ENCODE measurements around the gene PARL. TPM values are rescaled to one million over a fixed set of nuclear protein-coding genes. Genes with fewer than 3 reads are reported as not detected.
A peak's percentile ranks its signal among the peaks of the same experiment; 100 is the strongest.

PARL gene
- total RNA-seq, 2 donors from 2014 or later, result 31.5 to 44.3 TPM

DNA sequence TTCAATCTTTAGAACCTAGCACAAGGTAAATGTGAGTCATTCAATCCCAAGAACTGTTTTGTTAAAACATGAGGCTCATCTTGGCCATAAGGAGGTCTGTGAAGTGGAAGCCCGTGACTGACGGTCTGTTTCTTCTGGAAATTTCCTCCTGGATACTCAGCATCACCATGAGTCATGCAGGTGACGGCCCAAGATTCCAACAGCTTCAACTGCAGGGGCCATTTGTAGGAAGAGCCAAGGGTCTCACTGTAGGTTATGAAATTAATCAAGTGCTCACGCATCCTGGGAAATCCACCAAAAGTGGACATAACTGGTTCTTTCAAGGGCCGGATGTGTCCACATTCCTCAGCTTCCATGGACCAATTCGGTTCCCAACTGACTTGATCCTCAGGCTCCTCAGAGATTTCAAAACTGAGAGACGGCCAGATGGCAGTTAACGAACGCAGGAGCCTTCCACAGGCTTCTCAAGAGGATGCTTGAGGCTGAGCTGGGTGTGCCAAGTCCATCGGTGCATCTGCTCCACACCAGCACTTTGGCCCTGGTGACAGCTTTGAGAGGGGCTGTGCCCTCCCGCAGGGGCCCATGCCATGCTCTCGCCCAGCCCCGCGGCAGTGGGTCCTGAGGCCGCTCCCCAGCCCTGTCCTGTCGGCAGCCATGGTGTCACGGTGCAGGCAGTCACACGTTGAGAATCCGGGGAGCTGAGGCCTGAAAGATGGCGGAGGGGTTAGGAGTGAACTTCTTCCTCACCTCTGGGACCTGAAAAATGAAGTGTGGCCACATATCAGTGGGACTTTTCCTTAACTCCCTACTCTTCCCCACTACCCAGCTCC is 67.8 kb downstream of the PARL start:
- H3K4me3 ChIP-seq, result no peak overlapping the region
- peaks cover 2% of the 10 kb centered on the region for H3K4me1 ChIP-seq (replicated peaks)
- intact Hi-C loops (cut with DNase I), result no loop called here
- TF ChIP-seq POLR2AphosphoS5 (IDR thresholded peaks at IDR 0.05) (no peak), POLR2A (IDR thresholded peaks at IDR 0.05) (no peak)
- TF ChIP-seq, protein P1, sequence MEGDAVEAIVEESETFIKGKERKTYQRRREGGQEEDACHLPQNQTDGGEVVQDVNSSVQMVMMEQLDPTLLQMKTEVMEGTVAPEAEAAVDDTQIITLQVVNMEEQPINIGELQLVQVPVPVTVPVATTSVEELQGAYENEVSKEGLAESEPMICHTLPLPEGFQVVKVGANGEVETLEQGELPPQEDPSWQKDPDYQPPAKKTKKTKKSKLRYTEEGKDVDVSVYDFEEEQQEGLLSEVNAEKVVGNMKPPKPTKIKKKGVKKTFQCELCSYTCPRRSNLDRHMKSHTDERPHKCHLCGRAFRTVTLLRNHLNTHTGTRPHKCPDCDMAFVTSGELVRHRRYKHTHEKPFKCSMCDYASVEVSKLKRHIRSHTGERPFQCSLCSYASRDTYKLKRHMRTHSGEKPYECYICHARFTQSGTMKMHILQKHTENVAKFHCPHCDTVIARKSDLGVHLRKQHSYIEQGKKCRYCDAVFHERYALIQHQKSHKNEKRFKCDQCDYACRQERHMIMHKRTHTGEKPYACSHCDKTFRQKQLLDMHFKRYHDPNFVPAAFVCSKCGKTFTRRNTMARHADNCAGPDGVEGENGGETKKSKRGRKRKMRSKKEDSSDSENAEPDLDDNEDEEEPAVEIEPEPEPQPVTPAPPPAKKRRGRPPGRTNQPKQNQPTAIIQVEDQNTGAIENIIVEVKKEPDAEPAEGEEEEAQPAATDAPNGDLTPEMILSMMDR (IDR thresholded peaks at IDR 0.05), result no peak
- WGBS, result 90% methylated on average over 20 of the region's 20 CpGs
- no peaks in the 10 kb centered on the region for H3K36me3 ChIP-seq
- no peaks in the 10 kb centered on the region for H3K9me3 ChIP-seq
- no peak for DNase-seq (ENCODE audit: low spot score)
- H3K27me3 ChIP-seq (replicated peaks; ENCODE audit: insufficient read depth), result no peaks in the 10 kb centered on the region
- no peak overlapping the region for H3K27ac ChIP-seq

GRCh38 chr3:183815951-183816475 is 68.7 kb downstream of the PARL start:
- TF ChIP-seq POLR2A (IDR thresholded peaks at IDR 0.05), result no peak
- Histone ChIP-seq H3K27me3 (replicated peaks; ENCODE audit: insufficient read depth) (no peaks in the 10 kb centered on the region), H3K4me1 (replicated peaks) (peaks cover 2% of the 10 kb centered on the region), H3K4me3 (no peak overlapping the region), H3K27ac (peak overlapping the region in 1 of 2 donors; percentile 55), H3K9me3 (no peaks in the 10 kb centered on the region), H3K36me3 (no peaks in the 10 kb centered on the region)
- DNase-seq (ENCODE audit: low spot score), result no peak
- WGBS, result 70% methylated on average over 12 of the region's 12 CpGs
- intact Hi-C loops (cut with DNase I), result no loop called here

GRCh38 chr3:183815563-183815940 is 69.1 kb downstream of the PARL start:
- Histone ChIP-seq H3K4me3 (no peak overlapping the region), H3K4me1 (replicated peaks) (peaks cover 2% of the 10 kb centered on the region), H3K27ac (peak overlapping the region; percentile 48 to 55), H3K36me3 (no peaks in the 10 kb centered on the region), H3K9me3 (no peaks in the 10 kb centered on the region), H3K27me3 (replicated peaks; ENCODE audit: insufficient read depth) (no peaks in the 10 kb centered on the region)
- intact Hi-C loops (cut with DNase I), result no loop called here
- 74% methylated on average over 9 of the region's 9 CpGs for WGBS
- TF ChIP-seq POLR2A (IDR thresholded peaks at IDR 0.05) (no peak), POLR2AphosphoS5 (IDR thresholded peaks at IDR 0.05) (no peak)
- TF ChIP-seq, protein P1 (IDR thresholded peaks at IDR 0.05), result no peak
- no peak for DNase-seq (ENCODE audit: low spot score)

GRCh38 chr3:183814240-183814639 is 70.4 kb downstream of the PARL start:
- 90% methylated on average over 1 of the region's 1 CpG for WGBS
- Histone ChIP-seq H3K36me3 (no peaks in the 10 kb centered on the region), H3K27ac (peak overlapping the region in 1 of 2 donors; percentile 29), H3K27me3 (replicated peaks; ENCODE audit: insufficient read depth) (no peaks in the 10 kb centered on the region), H3K4me3 (no peak overlapping the region), H3K9me3 (no peaks in the 10 kb centered on the region), H3K4me1 (replicated peaks) (peaks cover 2% of the 10 kb centered on the region)
- intact Hi-C loops (cut with DNase I), result no loop called here
- TF ChIP-seq POLR2AphosphoS5 (IDR thresholded peaks at IDR 0.05), result no peak
- TF ChIP-seq, protein P1 (IDR thresholded peaks at IDR 0.05), result no peak
- no peak for TF ChIP-seq POLR2A (IDR thresholded peaks at IDR 0.05)
- DNase-seq (ENCODE audit: low spot score), result no peak

DNA sequence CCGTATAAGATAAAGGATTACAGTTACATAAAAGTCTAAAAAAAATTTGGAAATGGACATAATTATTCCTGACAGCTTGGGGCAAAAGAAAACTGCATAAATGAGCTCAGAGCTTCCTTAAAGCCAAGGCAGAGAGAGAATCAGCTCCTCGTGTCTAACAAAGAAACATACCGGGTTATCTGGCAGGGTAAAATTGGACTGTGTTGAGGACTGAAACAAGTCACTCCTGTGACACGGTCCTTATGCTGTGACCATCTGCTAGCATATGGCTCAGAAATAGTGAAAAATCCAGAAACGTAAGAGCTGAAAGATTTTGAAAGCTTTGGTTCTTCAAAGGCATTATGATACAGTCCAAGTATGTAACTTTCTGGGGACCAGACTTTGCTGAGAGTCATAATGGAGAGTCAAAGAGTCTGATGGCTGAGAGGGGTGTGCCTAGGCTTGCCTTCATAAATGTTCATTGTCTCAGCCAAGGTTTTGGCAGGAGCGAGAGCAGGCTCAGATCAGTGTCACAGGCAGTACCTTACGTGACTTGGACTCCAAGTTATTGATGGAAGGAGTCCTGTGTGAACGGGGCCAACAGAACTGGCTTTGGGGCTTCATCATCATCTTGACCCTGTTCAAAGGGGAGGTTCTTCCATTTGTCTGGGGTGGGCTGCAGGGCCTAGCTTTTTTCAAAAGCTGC is 71.8 kb downstream of the PARL start:
- H3K4me3 ChIP-seq, result no peak overlapping the region
- DNase-seq (ENCODE audit: low spot score), result peak; percentile 79
- intact Hi-C loops (cut with DNase I), result no loop called here
- H3K9me3 ChIP-seq, result no peaks in the 10 kb centered on the region
- no peaks in the 10 kb centered on the region for H3K27me3 ChIP-seq (replicated peaks; ENCODE audit: insufficient read depth)
- H3K36me3 ChIP-seq, result no peaks in the 10 kb centered on the region
- TF ChIP-seq POLR2AphosphoS5 (IDR thresholded peaks at IDR 0.05), result peak; percentile 60
- TF ChIP-seq, protein P1 (IDR thresholded peaks at IDR 0.05), result no peak
- peaks cover 2% of the 10 kb centered on the region for H3K4me1 ChIP-seq (replicated peaks)
- 31% methylated on average over 8 of the region's 8 CpGs for WGBS
- H3K27ac ChIP-seq, result peak overlapping the region in 1 of 2 donors; percentile 35
